ENCODE data around the gene HDAC4. TPM values are rescaled to one million over a fixed set of nuclear protein-coding genes. Genes with fewer than 3 reads are reported as not detected.

HDAC4 gene
- total RNA-seq, 1 experiment from 2014 or later: 61.5 TPM

GRCh38 chr2:239302808-239303557 lies 97.8 kb downstream of the HDAC4 start:
- H3K9me2 ChIP-seq (ENCODE audit: insufficient read depth): no peaks in the 10 kb centered on the region
- no peaks in the 10 kb centered on the region for H3F3A ChIP-seq (ENCODE audit: insufficient read depth, low read depth)
- no peak overlapping the region for H3K4me3 ChIP-seq
- H3K9me3 ChIP-seq (ENCODE audit: insufficient read depth, low read depth): no peaks in the 10 kb centered on the region
- TF ChIP-seq EZH2 (IDR thresholded peaks at IDR 0.05; ENCODE audit: low read depth) (no peak), CTCF (conservative IDR thresholded peaks at IDR 0.05) (no peak)
- DNase-seq: no peak
- H3K27ac ChIP-seq: no peak overlapping the region
- no peak overlapping the region for H3K4me2 ChIP-seq
- no peaks in the 10 kb centered on the region for H3K27me3 ChIP-seq (ENCODE audit: insufficient read depth, low read depth)
- no peak overlapping the region for H2AFZ ChIP-seq
- H3K79me2 ChIP-seq (ENCODE audit: low read depth): no peaks in the 10 kb centered on the region
- no peaks in the 10 kb centered on the region for H3K36me3 ChIP-seq (ENCODE audit: low read depth)
- intact Hi-C loops (cut with micrococcal nuclease; ENCODE audit: unreplicated experiment): no loop called here
- no peaks in the 10 kb centered on the region for H3K4me1 ChIP-seq (replicated peaks; ENCODE audit: insufficient read depth)
- POLR2A ChIA-PET (ENCODE audit: unreplicated experiment): no interaction called here
- peaks cover 6% of the 10 kb centered on the region; the same call in 1 of the 2 replicates for H4K20me1 ChIP-seq (ENCODE audit: insufficient read depth)
- CTCF ChIA-PET: no interaction called here
- no TSS peak for BruUV-seq (replicated peaks)

GRCh38 chr2:239302083-239302807 lies 98.6 kb downstream of the HDAC4 start:
- no peaks in the 10 kb centered on the region for H3F3A ChIP-seq (ENCODE audit: insufficient read depth, low read depth)
- no peak for DNase-seq
- POLR2A ChIA-PET (ENCODE audit: unreplicated experiment): no interaction called here
- no peaks in the 10 kb centered on the region for H3K9me3 ChIP-seq (ENCODE audit: insufficient read depth, low read depth)
- no peak overlapping the region for H3K4me3 ChIP-seq
- no peaks in the 10 kb centered on the region for H3K4me1 ChIP-seq (replicated peaks; ENCODE audit: insufficient read depth)
- CTCF ChIA-PET: interaction anchor here (0.6 kb wide), 1 partner anchor 8 kb away, joined by 3 read pairs; no protein-coding TSS in a partner anchor
- no peaks in the 10 kb centered on the region for H3K36me3 ChIP-seq (ENCODE audit: low read depth)
- H3K4me2 ChIP-seq: no peak overlapping the region
- H2AFZ ChIP-seq: no peak overlapping the region
- no peak for TF ChIP-seq EZH2 (IDR thresholded peaks at IDR 0.05; ENCODE audit: low read depth)
- TF ChIP-seq CTCF (conservative IDR thresholded peaks at IDR 0.05): no peak
- H4K20me1 ChIP-seq (ENCODE audit: insufficient read depth): peaks cover 6% of the 10 kb centered on the region; the same call in 1 of the 2 replicates
- no peak overlapping the region for H3K27ac ChIP-seq
- intact Hi-C loops (cut with micrococcal nuclease; ENCODE audit: unreplicated experiment): no loop called here
- H3K79me2 ChIP-seq (ENCODE audit: low read depth): no peaks in the 10 kb centered on the region
- H3K27me3 ChIP-seq (ENCODE audit: insufficient read depth, low read depth): no peaks in the 10 kb centered on the region
- H3K9me2 ChIP-seq (ENCODE audit: insufficient read depth): no peaks in the 10 kb centered on the region
- BruUV-seq (replicated peaks): no TSS peak

GRCh38 chr2:239300871-239301735 lies 99.7 kb downstream of the HDAC4 start:
- Histone ChIP-seq H3K4me1 (replicated peaks; ENCODE audit: insufficient read depth) (no peaks in the 10 kb centered on the region), H3K9me3 (ENCODE audit: insufficient read depth, low read depth) (no peaks in the 10 kb centered on the region), H3K79me2 (ENCODE audit: low read depth) (no peaks in the 10 kb centered on the region), H4K20me1 (ENCODE audit: insufficient read depth) (peaks cover 6% of the 10 kb centered on the region; the same call in 1 of the 2 replicates), H3K36me3 (ENCODE audit: low read depth) (no peaks in the 10 kb centered on the region), H3K4me3 (no peak overlapping the region), H3K27me3 (ENCODE audit: insufficient read depth, low read depth) (no peaks in the 10 kb centered on the region), H2AFZ (no peak overlapping the region), H3K27ac (no peak overlapping the region), H3K4me2 (no peak overlapping the region), H3F3A (ENCODE audit: insufficient read depth, low read depth) (no peaks in the 10 kb centered on the region), H3K9me2 (ENCODE audit: insufficient read depth) (no peaks in the 10 kb centered on the region)
- intact Hi-C loops (cut with micrococcal nuclease; ENCODE audit: unreplicated experiment): no loop called here
- POLR2A ChIA-PET (ENCODE audit: unreplicated experiment): no interaction called here
- no TSS peak for BruUV-seq (replicated peaks)
- CTCF ChIA-PET: no interaction called here
- no peak for TF ChIP-seq EZH2 (IDR thresholded peaks at IDR 0.05; ENCODE audit: low read depth)
- no peak for TF ChIP-seq CTCF (conservative IDR thresholded peaks at IDR 0.05)
- no peak for DNase-seq
